ENCODE data around the gene NPAS4.

The NPAS4 gene

DNA sequence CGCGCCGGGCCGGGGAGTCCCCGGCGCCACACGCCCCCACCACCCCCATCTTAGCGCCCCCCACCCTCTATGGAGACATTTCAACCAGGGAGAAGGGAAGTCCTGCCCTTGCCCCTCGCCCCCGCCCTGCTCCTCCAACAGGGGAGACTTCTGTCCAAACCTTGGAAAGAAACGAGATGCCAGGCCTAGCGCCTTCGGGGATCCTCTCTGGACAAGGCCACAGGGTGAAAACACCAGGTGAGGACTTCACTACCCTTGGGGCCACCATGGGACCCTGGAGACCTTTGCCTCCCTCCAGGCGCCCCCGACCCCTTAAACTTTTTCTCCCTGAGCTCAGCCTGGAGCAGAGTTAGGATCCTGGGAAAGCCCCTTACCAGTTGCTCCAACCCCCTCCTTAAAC, 11.6 kb upstream of the NPAS4 start:
- Histone ChIP-seq H3K36me3 (ENCODE audit: control insufficient read depth in 2 of 2, insufficient read depth in 1 of 2, low read length in 2 of 2) (no peaks in the 10 kb centered on the region), H3K4me3 (ENCODE audit: low read depth, low read length) (no peak overlapping the region), H3K27ac (ENCODE audit: extremely low read depth, low read depth, low read length) (no peak overlapping the region), H3K4me1 (ENCODE audit: control insufficient read depth, insufficient read depth, low read length) (no peaks in the 10 kb centered on the region), H3K9me3 (ENCODE audit: control insufficient read depth, insufficient read depth, low read depth, low read length) (no peaks in the 10 kb centered on the region)
- TF ChIP-seq ZNF354C (tag by site-specific recombination; IDR thresholded peaks at IDR 0.05; ENCODE audit: borderline replicate concordance, low read depth) (no peak), ZNF596 (tag by site-specific recombination; IDR thresholded peaks at IDR 0.05) (no peak), ZNF660 (tag by site-specific recombination; IDR thresholded peaks at IDR 0.05) (no peak), HOXD13 (CRISPR knock-in tag; IDR thresholded peaks at IDR 0.05; ENCODE audit: borderline replicate concordance) (no peak), ZNF768 (tag by site-specific recombination; IDR thresholded peaks at IDR 0.05) (no peak), ZNF138 (tag by site-specific recombination; IDR thresholded peaks at IDR 0.05; ENCODE audit: borderline replicate concordance) (no peak), ZNF76 (tag by site-specific recombination; IDR thresholded peaks at IDR 0.05; ENCODE audit: borderline replicate concordance, low read depth) (no peak), ZNF473 (tag by site-specific recombination; IDR thresholded peaks at IDR 0.05) (no peak), KLF10 (tag by site-specific recombination; IDR thresholded peaks at IDR 0.05) (no peak), ZNF701 (tag by site-specific recombination; IDR thresholded peaks at IDR 0.05) (no peak), ZNF184 (tag by site-specific recombination; IDR thresholded peaks at IDR 0.05) (no peak), BCL11A (tag by site-specific recombination; IDR thresholded peaks at IDR 0.05; ENCODE audit: low read depth) (no peak)
- TF ChIP-seq, protein P1, sequence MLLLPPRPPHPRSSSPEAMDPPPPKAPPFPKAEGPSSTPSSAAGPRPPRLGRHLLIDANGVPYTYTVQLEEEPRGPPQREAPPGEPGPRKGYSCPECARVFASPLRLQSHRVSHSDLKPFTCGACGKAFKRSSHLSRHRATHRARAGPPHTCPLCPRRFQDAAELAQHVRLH (tag by site-specific recombination; IDR thresholded peaks at IDR 0.05) = no peak
- ChIA-PET CTCF (interaction anchor here (0.5 to 5.2 kb wide), 27 partner anchors 9 to 425 kb away, joined by 3 to 79 read pairs (median 5); partner anchors contain the start of genes MRPL11, NPAS4, PELI3 and RBM4B), POLR2A (interaction anchor here (1.0 to 1.4 kb wide), 4 partner anchors 9 to 30 kb away, joined by 4 to 7 read pairs (median 6); partner anchors contain the start of genes MRPL11 and NPAS4)

DNA sequence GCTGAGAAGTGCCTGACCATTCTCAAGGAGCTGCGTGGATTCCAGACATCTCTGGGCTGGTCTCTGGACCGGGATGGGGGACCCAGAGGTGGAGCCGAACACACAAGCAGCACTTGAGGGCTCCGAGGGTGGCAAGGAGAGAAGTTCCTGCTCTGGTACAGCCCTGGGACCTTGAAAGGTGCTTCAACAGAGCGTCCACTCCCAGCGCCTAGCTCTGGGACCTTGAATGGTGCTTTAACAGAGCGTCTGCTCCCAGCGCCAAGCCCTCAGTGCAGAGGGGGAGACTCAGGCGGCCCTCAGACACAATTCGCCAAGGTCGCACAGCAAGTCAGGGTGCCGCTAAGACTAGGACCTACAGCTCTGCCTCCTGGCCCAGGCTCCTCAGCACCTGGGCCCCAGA, 10.6 kb upstream of the NPAS4 start:
- ChIA-PET CTCF (interaction anchor here (0.8 to 5.2 kb wide), 6 partner anchors 11 to 424 kb away, joined by 3 to 79 read pairs (median 14); partner anchors contain the start of genes NPAS4 and RBM4B), POLR2A (interaction anchor here (1.6 kb wide), 1 partner anchor 268 kb away, joined by 4 read pairs; the partner anchor contains the start of gene RBM4B)
- Histone ChIP-seq H3K27ac (ENCODE audit: extremely low read depth, low read depth, low read length) (no peak overlapping the region), H3K9me3 (ENCODE audit: control insufficient read depth, insufficient read depth, low read depth, low read length) (no peaks in the 10 kb centered on the region), H3K36me3 (ENCODE audit: control insufficient read depth in 2 of 2, insufficient read depth in 1 of 2, low read length in 2 of 2) (no peaks in the 10 kb centered on the region), H3K4me3 (ENCODE audit: low read depth, low read length) (no peak overlapping the region), H3K4me1 (ENCODE audit: control insufficient read depth, insufficient read depth, low read length) (no peaks in the 10 kb centered on the region)
- TF ChIP-seq ZNF391 (tag by site-specific recombination; IDR thresholded peaks at IDR 0.05; ENCODE audit: borderline replicate concordance, low read depth) (no peak), ZNF792 (tag by site-specific recombination; IDR thresholded peaks at IDR 0.05) (no peak), ZNF600 (tag by site-specific recombination; IDR thresholded peaks at IDR 0.05) (no peak), ZBTB7A (tag by site-specific recombination; IDR thresholded peaks at IDR 0.05; ENCODE audit: low read depth) (no peak), ZNF37A (tag by site-specific recombination; IDR thresholded peaks at IDR 0.05) (no peak), ZNF521 (tag by site-specific recombination; IDR thresholded peaks at IDR 0.05) (no peak), ZNF184 (tag by site-specific recombination; IDR thresholded peaks at IDR 0.05) (no peak), ZNF843 (tag by site-specific recombination; IDR thresholded peaks at IDR 0.05) (no peak), ZNF114 (tag by site-specific recombination; IDR thresholded peaks at IDR 0.05) (no peak), ZNF510 (tag by site-specific recombination; IDR thresholded peaks at IDR 0.05; ENCODE audit: insufficient replicate concordance) (no peak), ZBTB21 (tag by site-specific recombination; IDR thresholded peaks at IDR 0.05) (no peak)
- TF ChIP-seq, protein P2, sequence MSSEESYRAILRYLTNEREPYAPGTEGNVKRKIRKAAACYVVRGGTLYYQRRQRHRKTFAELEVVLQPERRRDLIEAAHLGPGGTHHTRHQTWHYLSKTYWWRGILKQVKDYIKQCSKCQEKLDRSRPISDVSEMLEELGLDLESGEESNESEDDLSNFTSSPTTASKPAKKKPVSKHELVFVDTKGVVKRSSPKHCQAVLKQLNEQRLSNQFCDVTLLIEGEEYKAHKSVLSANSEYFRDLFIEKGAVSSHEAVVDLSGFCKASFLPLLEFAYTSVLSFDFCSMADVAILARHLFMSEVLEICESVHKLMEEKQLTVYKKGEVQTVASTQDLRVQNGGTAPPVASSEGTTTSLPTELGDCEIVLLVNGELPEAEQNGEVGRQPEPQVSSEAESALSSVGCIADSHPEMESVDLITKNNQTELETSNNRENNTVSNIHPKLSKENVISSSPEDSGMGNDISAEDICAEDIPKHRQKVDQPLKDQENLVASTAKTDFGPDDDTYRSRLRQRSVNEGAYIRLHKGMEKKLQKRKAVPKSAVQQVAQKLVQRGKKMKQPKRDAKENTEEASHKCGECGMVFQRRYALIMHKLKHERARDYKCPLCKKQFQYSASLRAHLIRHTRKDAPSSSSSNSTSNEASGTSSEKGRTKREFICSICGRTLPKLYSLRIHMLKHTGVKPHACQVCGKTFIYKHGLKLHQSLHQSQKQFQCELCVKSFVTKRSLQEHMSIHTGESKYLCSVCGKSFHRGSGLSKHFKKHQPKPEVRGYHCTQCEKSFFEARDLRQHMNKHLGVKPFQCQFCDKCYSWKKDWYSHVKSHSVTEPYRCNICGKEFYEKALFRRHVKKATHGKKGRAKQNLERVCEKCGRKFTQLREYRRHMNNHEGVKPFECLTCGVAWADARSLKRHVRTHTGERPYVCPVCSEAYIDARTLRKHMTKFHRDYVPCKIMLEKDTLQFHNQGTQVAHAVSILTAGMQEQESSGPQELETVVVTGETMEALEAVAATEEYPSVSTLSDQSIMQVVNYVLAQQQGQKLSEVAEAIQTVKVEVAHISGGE (tag by site-specific recombination; conservative IDR thresholded peaks at IDR 0.05; ENCODE audit: low read depth) = no peak
- TF ChIP-seq, protein P3, sequence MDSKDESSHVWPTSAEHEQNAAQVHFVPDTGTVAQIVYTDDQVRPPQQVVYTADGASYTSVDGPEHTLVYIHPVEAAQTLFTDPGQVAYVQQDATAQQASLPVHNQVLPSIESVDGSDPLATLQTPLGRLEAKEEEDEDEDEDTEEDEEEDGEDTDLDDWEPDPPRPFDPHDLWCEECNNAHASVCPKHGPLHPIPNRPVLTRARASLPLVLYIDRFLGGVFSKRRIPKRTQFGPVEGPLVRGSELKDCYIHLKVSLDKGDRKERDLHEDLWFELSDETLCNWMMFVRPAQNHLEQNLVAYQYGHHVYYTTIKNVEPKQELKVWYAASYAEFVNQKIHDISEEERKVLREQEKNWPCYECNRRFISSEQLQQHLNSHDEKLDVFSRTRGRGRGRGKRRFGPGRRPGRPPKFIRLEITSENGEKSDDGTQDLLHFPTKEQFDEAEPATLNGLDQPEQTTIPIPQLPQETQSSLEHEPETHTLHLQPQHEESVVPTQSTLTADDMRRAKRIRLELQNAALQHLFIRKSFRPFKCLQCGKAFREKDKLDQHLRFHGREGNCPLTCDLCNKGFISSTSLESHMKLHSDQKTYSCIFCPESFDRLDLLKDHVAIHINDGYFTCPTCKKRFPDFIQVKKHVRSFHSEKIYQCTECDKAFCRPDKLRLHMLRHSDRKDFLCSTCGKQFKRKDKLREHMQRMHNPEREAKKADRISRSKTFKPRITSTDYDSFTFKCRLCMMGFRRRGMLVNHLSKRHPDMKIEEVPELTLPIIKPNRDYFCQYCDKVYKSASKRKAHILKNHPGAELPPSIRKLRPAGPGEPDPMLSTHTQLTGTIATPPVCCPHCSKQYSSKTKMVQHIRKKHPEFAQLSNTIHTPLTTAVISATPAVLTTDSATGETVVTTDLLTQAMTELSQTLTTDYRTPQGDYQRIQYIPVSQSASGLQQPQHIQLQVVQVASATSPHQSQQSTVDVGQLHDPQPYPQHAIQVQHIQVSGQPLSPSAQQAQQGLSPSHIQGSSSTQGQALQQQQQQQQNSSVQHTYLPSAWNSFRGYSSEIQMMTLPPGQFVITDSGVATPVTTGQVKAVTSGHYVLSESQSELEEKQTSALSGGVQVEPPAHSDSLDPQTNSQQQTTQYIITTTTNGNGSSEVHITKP (tag by site-specific recombination; IDR thresholded peaks at IDR 0.05) = no peak
- TF ChIP-seq, protein P4, sequence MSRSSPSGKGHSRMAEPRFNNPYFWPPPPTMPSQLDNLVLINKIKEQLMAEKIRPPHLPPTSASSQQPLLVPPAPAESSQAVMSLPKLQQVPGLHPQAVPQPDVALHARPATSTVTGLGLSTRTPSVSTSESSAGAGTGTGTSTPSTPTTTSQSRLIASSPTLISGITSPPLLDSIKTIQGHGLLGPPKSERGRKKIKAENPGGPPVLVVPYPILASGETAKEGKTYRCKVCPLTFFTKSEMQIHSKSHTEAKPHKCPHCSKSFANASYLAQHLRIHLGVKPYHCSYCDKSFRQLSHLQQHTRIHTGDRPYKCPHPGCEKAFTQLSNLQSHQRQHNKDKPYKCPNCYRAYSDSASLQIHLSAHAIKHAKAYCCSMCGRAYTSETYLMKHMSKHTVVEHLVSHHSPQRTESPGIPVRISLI (tag by site-specific recombination; IDR thresholded peaks at IDR 0.05) = no peak
